DND-41 (cell line): ENCODE data around the gene L3MBTL4.

ENCODE experiments used
- ATAC-seq: fragments of 200-7000 bp; cut with Tn5 transposase; 3 replicates; pipeline ENCODE4 v1.9.1; 2021; ENCODE audit warnings: low read depth; ENCODE audit not compliant: insufficient read depth
- DNase-seq: peaks from one replicate; pipeline ENCODE4 v3.0.0-alpha.2; 2020
- H2AFZ ChIP-seq: 2 replicates; pipeline ENCODE4 v1.6.0; 2012; ENCODE audit warnings: low read depth, low read length
- H3K27ac ChIP-seq: 2 replicates; pipeline ENCODE4 v1.5.1; 2012; ENCODE audit warnings: low read length, inconsistent platforms
- H3K27me3 ChIP-seq: fragments of 200-600 bp; sonication (generic); 2 replicates; pipeline ENCODE4 v1.6.0; 2012; ENCODE audit warnings: low read length, mild to moderate bottlenecking, inconsistent platforms; ENCODE audit not compliant: insufficient read depth, poor library complexity
- H3K36me3 ChIP-seq: 2 replicates; pipeline ENCODE4 v1.5.1; 2012; ENCODE audit warnings: low read length, inconsistent platforms; ENCODE audit not compliant: insufficient read depth
- H3K4me1 ChIP-seq: 2 replicates; pipeline ENCODE4 v1.5.1; 2012; ENCODE audit warnings: mild to moderate bottlenecking, low read length; ENCODE audit not compliant: insufficient read depth
- H3K4me2 ChIP-seq: 2 replicates; pipeline ENCODE4 v1.6.0; 2012; ENCODE audit warnings: mild to moderate bottlenecking, moderate library complexity, low read length, inconsistent platforms; ENCODE audit not compliant: insufficient read depth
- H3K4me3 ChIP-seq, 2 experiments: fragments of 200-600 bp in 1 of 2; shearing (Covaris generic) in 1 of 2; 2 replicates each; pipeline ENCODE4 v1.5.1; 2012 to 2016; ENCODE audit warnings: inconsistent platforms in 2 of 2, low read length in 2 of 2, mild to moderate bottlenecking in 2 of 2, low read depth in 1 of 2, moderate library complexity in 1 of 2
- H3K79me2 ChIP-seq: 2 replicates; pipeline ENCODE4 v1.6.0; 2012; ENCODE audit warnings: low read length, inconsistent platforms; ENCODE audit not compliant: insufficient read depth
- H3K9ac ChIP-seq: 2 replicates; pipeline ENCODE4 v1.6.0; 2012; ENCODE audit warnings: low read depth, mild to moderate bottlenecking, inconsistent platforms, low read length, moderate library complexity
- H3K9me3 ChIP-seq: 2 replicates; pipeline ENCODE4 v1.5.1; 2012; ENCODE audit warnings: low read length, moderate library complexity, mild to moderate bottlenecking, inconsistent platforms; ENCODE audit not compliant: insufficient read depth, severe bottlenecking
- H4K20me1 ChIP-seq: 2 replicates; pipeline ENCODE4 v1.6.0; 2012; ENCODE audit warnings: low read length; ENCODE audit not compliant: insufficient read depth
- CTCF ChIP-seq: IDR thresholded peaks from 2 replicates; pipeline ENCODE4 v1.5.1; 2012; ENCODE audit warnings: borderline replicate concordance, low read length, moderate library complexity, mild to moderate bottlenecking; ENCODE audit not compliant: poor library complexity, severe bottlenecking; ENCODE audit errors: extremely low read depth
- EZH2 ChIP-seq: IDR thresholded peaks from 3 replicates; pipeline ENCODE4 v1.6.1; 2012; ENCODE audit warnings: borderline replicate concordance, low read depth, mild to moderate bottlenecking, moderate library complexity, low read length, inconsistent platforms; ENCODE audit not compliant: severe bottlenecking

The L3MBTL4 gene

GRCh38 chr18:6286585-6286984, 128.1 kb downstream of the L3MBTL4 start:
- TF ChIP-seq CTCF (no peak), EZH2 (no peak)
- Histone ChIP-seq H2AFZ (no peak overlapping the region), H3K4me2 (no peak overlapping the region), H3K36me3 (no peaks in the 10 kb centered on the region), H3K9me3 (no peaks in the 10 kb centered on the region), H3K27me3 (no peaks in the 10 kb centered on the region), H3K79me2 (no peaks in the 10 kb centered on the region), H3K4me1 (no peaks in the 10 kb centered on the region), H4K20me1 (no peaks in the 10 kb centered on the region), H3K4me3 (no peak overlapping the region), H3K9ac (no peak overlapping the region), H3K27ac (no peak overlapping the region)
- no peak for DNase-seq
- no peak for ATAC-seq

GRCh38 chr18:6284761-6285160, 129.9 kb downstream of the L3MBTL4 start:
- TF ChIP-seq EZH2 (no peak), CTCF (no peak)
- no peak for ATAC-seq

DNA sequence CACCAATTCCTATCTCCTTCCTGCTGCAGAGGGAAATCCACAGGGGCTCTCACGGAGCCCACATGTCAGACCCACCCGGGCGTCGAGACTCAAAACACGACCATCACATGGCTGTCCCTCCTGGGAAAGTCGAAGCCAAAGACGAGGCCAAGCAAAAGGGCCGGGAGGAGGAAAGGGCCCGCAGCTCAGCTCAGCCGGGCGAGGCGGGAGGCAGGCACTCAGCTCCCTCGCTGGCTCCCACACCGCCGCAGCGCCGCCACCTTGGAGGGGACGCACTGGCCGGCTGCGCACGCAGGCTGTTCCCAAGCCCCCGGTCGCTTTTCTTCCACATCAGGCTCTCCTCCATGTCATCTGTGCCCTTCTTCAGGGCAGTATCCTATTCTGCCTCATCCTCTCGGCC, 130.4 kb downstream of the L3MBTL4 start:
- H3K4me2 ChIP-seq = no peak overlapping the region
- no peaks in the 10 kb centered on the region for H3K79me2 ChIP-seq
- no peaks in the 10 kb centered on the region for H3K4me1 ChIP-seq
- DNase-seq (no peak), ATAC-seq (no peak)
- no peaks in the 10 kb centered on the region for H3K9me3 ChIP-seq
- no peak overlapping the region for H3K9ac ChIP-seq
- H3K27me3 ChIP-seq = no peaks in the 10 kb centered on the region
- no peak overlapping the region for H3K27ac ChIP-seq
- no peak overlapping the region for H2AFZ ChIP-seq
- no peaks in the 10 kb centered on the region for H3K36me3 ChIP-seq
- H4K20me1 ChIP-seq = no peaks in the 10 kb centered on the region
- H3K4me3 ChIP-seq = no peak overlapping the region
- TF ChIP-seq EZH2 = no peak
- TF ChIP-seq CTCF = no peak

More at GRCh38 chr18:6284761-6285160, 129.9 kb downstream of the L3MBTL4 start:
- no peak for DNase-seq
- no peaks in the 10 kb centered on the region for H3K36me3 ChIP-seq
- no peak overlapping the region for H3K4me3 ChIP-seq
- no peak overlapping the region for H2AFZ ChIP-seq
- H3K4me2 ChIP-seq = no peak overlapping the region
- H3K79me2 ChIP-seq = no peaks in the 10 kb centered on the region
- H3K9ac ChIP-seq = no peak overlapping the region
- no peaks in the 10 kb centered on the region for H3K4me1 ChIP-seq
- H3K27me3 ChIP-seq = no peaks in the 10 kb centered on the region
- no peak overlapping the region for H3K27ac ChIP-seq
- H3K9me3 ChIP-seq = no peaks in the 10 kb centered on the region
- H4K20me1 ChIP-seq = no peaks in the 10 kb centered on the region

GRCh38 chr18:6281874-6282273, 132.8 kb downstream of the L3MBTL4 start:
- H3K36me3 ChIP-seq = no peaks in the 10 kb centered on the region
- H3K4me1 ChIP-seq = no peaks in the 10 kb centered on the region
- H3K79me2 ChIP-seq = no peaks in the 10 kb centered on the region
- TF ChIP-seq EZH2 (no peak), CTCF (no peak)
- ATAC-seq = no peak
- H3K4me2 ChIP-seq = no peak overlapping the region
- DNase-seq = no peak
- H3K9ac ChIP-seq = no peak overlapping the region
- H3K9me3 ChIP-seq = no peaks in the 10 kb centered on the region
- no peaks in the 10 kb centered on the region for H3K27me3 ChIP-seq
- H3K4me3 ChIP-seq = no peak overlapping the region
- no peak overlapping the region for H3K27ac ChIP-seq
- H2AFZ ChIP-seq = no peak overlapping the region
- H4K20me1 ChIP-seq = no peaks in the 10 kb centered on the region
